KMS-11 (cell line): Measurements from ENCODE around the gene TNFAIP1.

Experiments
- H2AFZ ChIP-seq: fragments of 200-600 bp; sonication (generic); 2 replicates; pipeline ENCODE4 v1.6.1; 2016; ENCODE audit warnings: antibody characterized with exemption, mixed run types, low read depth
- H3K27ac ChIP-seq: fragments of 200-600 bp; sonication (generic); 2 replicates; pipeline ENCODE4 v1.6.1; 2016; ENCODE audit warnings: mild to moderate bottlenecking, mixed run types
- H3K27me3 ChIP-seq: fragments of 200-600 bp; sonication (generic); 2 replicates; pipeline ENCODE4 v1.6.1; 2017; ENCODE audit warnings: mild to moderate bottlenecking, low read depth, mixed run types, moderate library complexity; ENCODE audit not compliant: insufficient read depth
- H3K36me3 ChIP-seq: fragments of 200-600 bp; sonication (generic); 2 replicates; pipeline ENCODE4 v1.6.1; 2017; ENCODE audit warnings: mild to moderate bottlenecking, mixed run types; ENCODE audit not compliant: insufficient read depth
- H3K4me1 ChIP-seq: fragments of 200-600 bp; sonication (generic); 2 replicates; pipeline ENCODE4 v1.6.1; 2016; ENCODE audit warnings: mild to moderate bottlenecking, low read depth, mixed run types; ENCODE audit not compliant: poor library complexity, severe bottlenecking
- H3K4me2 ChIP-seq: fragments of 200-600 bp; sonication (generic); 2 replicates; pipeline ENCODE4 v1.7.0; 2016; ENCODE audit warnings: mild to moderate bottlenecking, mixed run types
- H3K4me3 ChIP-seq: fragments of 200-600 bp; sonication (generic); IDR thresholded peaks from 2 replicates; pipeline ENCODE4 v1.6.1; 2017; ENCODE audit warnings: low read depth, low read length, mixed read lengths; ENCODE audit not compliant: insufficient read depth
- H3K79me2 ChIP-seq: fragments of 200-600 bp; sonication (generic); 2 replicates; pipeline ENCODE4 v1.6.1; 2016; ENCODE audit warnings: low read depth, mixed run types; ENCODE audit not compliant: insufficient read depth
- H3K9ac ChIP-seq: fragments of 200-600 bp; sonication (generic); 2 replicates; pipeline ENCODE4 v1.6.1; 2016; ENCODE audit warnings: mild to moderate bottlenecking, mixed run types
- H4K20me1 ChIP-seq: fragments of 200-600 bp; sonication (generic); 2 replicates; pipeline ENCODE4 v1.6.1; 2016; ENCODE audit warnings: mild to moderate bottlenecking, mixed run types; ENCODE audit not compliant: insufficient read depth
- CTCF ChIP-seq: fragments of 200-600 bp; sonication (generic); conservative IDR thresholded peaks from 2 replicates; pipeline ENCODE4 v1.6.1; 2017; ENCODE audit warnings: low read depth, mild to moderate bottlenecking, antibody characterized with exemption, low read length, moderate library complexity, mixed read lengths

Gene TNFAIP1

DNA sequence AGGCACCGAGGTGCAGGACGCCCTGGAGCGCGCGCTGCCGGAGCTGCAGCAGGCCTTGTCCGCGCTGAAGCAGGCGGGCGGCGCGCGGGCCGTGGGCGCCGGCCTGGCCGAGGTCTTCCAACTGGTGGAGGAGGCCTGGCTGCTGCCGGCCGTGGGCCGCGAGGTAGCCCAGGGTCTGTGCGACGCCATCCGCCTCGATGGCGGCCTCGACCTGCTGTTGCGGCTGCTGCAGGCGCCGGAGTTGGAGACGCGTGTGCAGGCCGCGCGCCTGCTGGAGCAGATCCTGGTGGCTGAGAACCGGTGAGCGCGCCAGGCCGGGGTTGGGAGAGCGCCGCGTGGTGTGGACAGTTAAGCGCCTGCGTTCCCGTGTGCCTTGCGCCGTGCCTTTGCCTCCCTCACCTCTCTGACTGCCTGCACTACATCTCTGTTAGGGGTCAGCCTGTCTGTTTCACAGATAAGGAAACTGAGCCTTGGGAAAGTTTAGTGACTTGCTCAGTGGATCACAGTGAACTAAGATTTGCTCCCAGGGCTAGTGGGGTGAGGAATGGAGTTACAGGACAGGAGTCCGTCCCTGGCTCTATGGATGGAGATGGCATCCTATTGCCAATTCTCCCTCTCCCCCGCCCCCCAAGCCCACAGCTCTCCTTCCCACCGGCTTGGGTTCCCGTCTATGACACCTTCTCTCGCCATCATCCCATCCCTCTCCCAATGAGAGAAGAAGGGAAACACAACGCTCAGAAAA, 36.8 kb downstream of the TNFAIP1 start:
- H3K4me3 ChIP-seq = no peak overlapping the region
- no peaks in the 10 kb centered on the region; the same call in 1 of the 2 replicates for H3K27me3 ChIP-seq
- peak overlapping the region; percentile 41; the same call in 1 of the 2 replicates for H3K9ac ChIP-seq
- peaks cover 18% of the 10 kb centered on the region for H3K4me1 ChIP-seq
- H3K79me2 ChIP-seq = no peaks in the 10 kb centered on the region
- H2AFZ ChIP-seq = peak overlapping the region; percentile 98
- H4K20me1 ChIP-seq = no peaks in the 10 kb centered on the region
- H3K36me3 ChIP-seq = no peaks in the 10 kb centered on the region
- no peak overlapping the region for H3K27ac ChIP-seq
- no peak for TF ChIP-seq CTCF
- H3K4me2 ChIP-seq = peak overlapping the region; percentile 94

- H3K36me3 ChIP-seq = no peaks in the 10 kb centered on the region
- no peak overlapping the region for H2AFZ ChIP-seq
- no peaks in the 10 kb centered on the region for H3K79me2 ChIP-seq
- TF ChIP-seq CTCF = no peak
- H3K4me1 ChIP-seq = peaks cover 18% of the 10 kb centered on the region
- no peak overlapping the region for H3K4me3 ChIP-seq
- H3K9ac ChIP-seq = no peak overlapping the region
- no peaks in the 10 kb centered on the region for H4K20me1 ChIP-seq
- peak overlapping the region; percentile 94 for H3K4me2 ChIP-seq
- no peaks in the 10 kb centered on the region; the same call in 1 of the 2 replicates for H3K27me3 ChIP-seq
- H3K27ac ChIP-seq = no peak overlapping the region
Observed at GRCh38 chr17:28372945-28373274, 37.3 kb downstream of the TNFAIP1 start.

GRCh38 chr17:28379814-28380801, 44.5 kb downstream of the TNFAIP1 start:
- H3K27me3 ChIP-seq = no peaks in the 10 kb centered on the region
- H3K4me2 ChIP-seq = no peak overlapping the region
- no peaks in the 10 kb centered on the region for H3K79me2 ChIP-seq
- no peaks in the 10 kb centered on the region for H3K4me1 ChIP-seq
- H3K27ac ChIP-seq = no peak overlapping the region
- no peaks in the 10 kb centered on the region for H4K20me1 ChIP-seq
- no peak for TF ChIP-seq CTCF
- H3K4me3 ChIP-seq = no peak overlapping the region
- H3K9ac ChIP-seq = no peak overlapping the region
- H2AFZ ChIP-seq = no peak overlapping the region
- H3K36me3 ChIP-seq = no peaks in the 10 kb centered on the region

- Histone ChIP-seq H3K4me3 (no peak overlapping the region), H3K27me3 (no peaks in the 10 kb centered on the region), H2AFZ (no peak overlapping the region), H3K27ac (no peak overlapping the region), H3K36me3 (no peaks in the 10 kb centered on the region), H3K4me2 (no peak overlapping the region), H3K9ac (no peak overlapping the region), H3K79me2 (no peaks in the 10 kb centered on the region), H4K20me1 (no peaks in the 10 kb centered on the region), H3K4me1 (no peaks in the 10 kb centered on the region)
- no peak for TF ChIP-seq CTCF
Observed at GRCh38 chr17:28381141-28381825, 45.7 kb downstream of the TNFAIP1 start.
